NCI-H2107 treated with DMSO at 0.1 percent for 48 hours (cell line): ENCODE measurements around the gene MLLT10.

Source experiments
- DNase-seq: peaks from one replicate; lab custom pipeline; 2025; ENCODE audit not compliant: unreplicated experiment; lab: John Stamatoyannopoulos, UW

The MLLT10 gene

GRCh38 chr10:21759232-21759631 lies 225.2 kb downstream of the MLLT10 start:
- no peak for DNase-seq

- no peak for DNase-seq
These were observed 226.3 kb downstream of the MLLT10 start for GRCh38 chr10:21760332-21760731.

GRCh38 chr10:21764466-21765189 lies 230.6 kb downstream of the MLLT10 start:
- DNase-seq = no peak

GRCh38 chr10:21769041-21769440 lies 235.0 kb downstream of the MLLT10 start:
- no peak for DNase-seq

- no peak for DNase-seq
These were observed 237.2 kb downstream of the MLLT10 start for GRCh38 chr10:21771219-21771618.

- DNase-seq = no peak
These were observed 242.9 kb downstream of the MLLT10 start for GRCh38 chr10:21776883-21777282.

- DNase-seq = no peak
These were observed 257.2 kb downstream of the MLLT10 start for GRCh38 chr10:21791276-21791675.
